Activated naive CD4-positive, alpha-beta T cell treated with anti-CD3 and anti-CD28 coated beads, Interleukin-2, amount 50 U/mL, for 72 hours (primary cell): Measurements from ENCODE around the gene HSPA12A. TPM values are rescaled to one million over a fixed set of nuclear protein-coding genes. Genes with fewer than 3 reads are reported as not detected.

ENCODE experiments used
- ATAC-seq, 2 donors: fragments of 150-1000 bp; cut with Tn5 transposase; 2 replicates each; pipeline ENCODE4 v1.10.0; 2021; ENCODE audit warnings: mild to moderate bottlenecking in 2 of 2, moderate library complexity in 2 of 2
- DNase-seq, 2 donors: peaks; one replicate each; pipeline ENCODE4 v3.0.0; 2021 to 2022; ENCODE audit warnings: low spot score in 2 of 2
- H3K27ac Mint-ChIP-seq, 2 donors: one replicate each; pipeline ENCODE4 v1.8.0; 2022; ENCODE audit warnings: mild to moderate bottlenecking in 2 of 2, mixed read lengths in 2 of 2
- H3K36me3 Mint-ChIP-seq, 2 donors: one replicate each; pipeline ENCODE4 v1.8.0; 2022; ENCODE audit warnings: mixed read lengths in 2 of 2
- H3K9me3 Mint-ChIP-seq, 2 donors: one replicate each; pipeline ENCODE4 v1.8.0; 2022; ENCODE audit warnings: mixed read lengths in 2 of 2
- total RNA-seq, 2 donors: library from RNA; stranded (reverse); gene quantifications; one replicate each; pipeline ENCODE4 v1.2.3, GENCODE V29; 2022

HSPA12A gene
- total RNA-seq, 2 donors from 2014 or later: 0.39 TPM; not detected in 1

DNA sequence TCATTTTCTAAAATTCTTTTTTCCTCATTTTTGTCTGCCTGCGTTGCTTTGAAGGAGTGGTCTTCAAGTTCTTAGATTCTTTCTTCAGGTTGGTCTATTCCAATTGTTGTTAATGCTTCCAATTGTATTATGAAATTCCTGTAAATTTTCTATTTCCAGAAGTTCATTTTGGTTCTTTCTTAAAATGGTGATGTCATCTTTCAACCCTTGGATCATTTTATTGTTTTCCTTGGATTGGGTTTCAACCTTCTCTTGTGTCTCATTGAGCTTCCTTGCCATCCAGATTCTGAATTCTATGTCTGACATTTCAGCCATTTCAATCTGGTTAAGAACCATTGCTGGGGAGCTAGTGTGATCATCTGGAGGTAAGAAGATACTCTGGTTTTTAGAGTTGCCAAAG lies 88.5 kb downstream of the HSPA12A start:
- ATAC-seq (no peak), DNase-seq (no peak)
- Mint-ChIP-seq H3K9me3 (peaks cover 0 to 12% of the 10 kb centered on the region in 2 donors), H3K27ac (no peak overlapping the region), H3K36me3 (peaks cover 0 to 4% of the 10 kb centered on the region in 2 donors)

DNA sequence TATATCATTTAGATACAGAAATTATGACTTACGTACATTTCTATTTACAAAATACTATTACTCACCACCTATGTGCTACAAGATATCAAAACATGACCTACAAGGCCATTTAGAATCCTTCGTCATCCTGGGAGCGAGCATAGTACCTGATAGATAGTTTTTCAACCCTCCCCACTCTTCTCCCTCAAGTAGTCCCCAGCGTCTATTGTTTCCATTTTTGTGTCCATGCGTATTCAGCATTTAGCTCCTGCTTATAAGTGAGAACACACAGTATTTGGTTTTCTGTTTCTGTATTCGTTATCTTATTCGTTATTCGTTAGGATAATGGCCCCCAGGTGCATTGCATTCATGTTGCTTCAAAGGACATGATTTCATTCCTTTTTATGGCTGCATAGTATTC lies 93.5 kb downstream of the HSPA12A start:
- Mint-ChIP-seq H3K36me3 (peaks cover 0 to 2% of the 10 kb centered on the region in 2 donors), H3K27ac (no peak overlapping the region), H3K9me3 (peaks cover 0 to 12% of the 10 kb centered on the region in 2 donors)
- DNase-seq: no peak
- ATAC-seq: no peak

DNA sequence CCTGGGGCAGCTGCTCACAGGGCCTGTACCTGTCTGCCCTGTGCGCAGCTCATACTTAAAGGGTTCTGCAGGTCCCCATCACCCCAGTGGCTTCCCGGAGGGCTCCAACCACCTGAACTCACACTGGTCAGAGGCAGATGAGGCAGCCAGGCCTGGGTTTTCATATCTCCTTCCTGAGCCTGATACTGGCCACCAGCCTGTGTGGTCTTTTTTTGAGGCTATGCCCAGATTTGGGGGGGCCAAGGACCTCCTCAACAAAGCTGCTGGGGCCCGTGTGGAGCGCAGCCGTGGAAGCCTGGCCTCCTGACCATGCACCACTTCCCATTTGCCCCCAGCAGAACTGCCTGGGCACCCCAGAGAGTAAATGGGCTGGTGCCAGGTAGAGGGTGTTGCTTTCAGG lies 95.9 kb downstream of the HSPA12A start:
- Mint-ChIP-seq H3K9me3 (peaks cover 0 to 15% of the 10 kb centered on the region in 2 donors), H3K27ac (no peak overlapping the region), H3K36me3 (no peaks in the 10 kb centered on the region)
- DNase-seq: no peak
- ATAC-seq: no peak

DNA sequence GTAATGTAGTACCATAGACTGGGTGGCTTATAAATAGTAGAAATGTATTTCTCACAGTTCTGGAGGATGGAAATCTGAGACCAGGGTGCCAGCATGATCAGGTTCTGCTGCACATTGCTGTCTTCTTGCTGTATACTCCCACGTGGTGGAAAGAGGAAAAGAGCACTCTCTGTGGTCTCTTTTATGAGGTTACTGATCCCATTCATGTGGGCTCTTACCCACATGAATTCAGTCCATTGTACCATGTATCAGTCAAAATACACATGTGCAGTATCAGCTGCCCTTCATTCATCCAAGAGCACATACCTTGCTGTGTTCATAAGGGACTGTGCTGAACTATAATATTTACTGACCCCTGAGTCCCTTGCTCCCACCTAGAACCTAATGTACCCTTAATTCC lies 104.5 kb downstream of the HSPA12A start:
- Mint-ChIP-seq H3K9me3 (peaks cover 10 to 12% of the 10 kb centered on the region in 2 donors), H3K36me3 (peaks cover 0 to 5% of the 10 kb centered on the region in 2 donors), H3K27ac (no peak overlapping the region)
- DNase-seq: no peak
- peak in 1 of 2 donors; percentile 91 for ATAC-seq

DNA sequence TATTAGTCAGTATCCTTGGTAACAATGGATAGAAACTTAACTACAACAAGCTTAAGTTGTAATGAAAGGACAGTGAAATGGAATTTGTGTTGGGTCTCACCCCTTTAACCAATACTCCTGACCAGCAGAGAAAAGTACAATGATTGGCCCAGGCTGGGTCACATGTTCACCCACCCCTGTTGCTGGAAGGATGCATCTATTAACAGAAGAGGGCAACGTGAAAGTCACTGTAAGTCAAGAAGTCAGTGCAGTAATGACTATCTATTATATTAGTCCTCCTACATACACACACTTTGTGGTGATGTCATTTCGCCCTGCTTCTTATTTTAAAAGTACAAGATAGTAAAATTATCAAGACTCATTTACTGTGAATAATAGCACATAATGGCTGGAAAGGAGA lies 105.4 kb downstream of the HSPA12A start:
- ATAC-seq: no peak
- H3K9me3 Mint-ChIP-seq: peaks cover 9 to 10% of the 10 kb centered on the region in 2 donors

DNA sequence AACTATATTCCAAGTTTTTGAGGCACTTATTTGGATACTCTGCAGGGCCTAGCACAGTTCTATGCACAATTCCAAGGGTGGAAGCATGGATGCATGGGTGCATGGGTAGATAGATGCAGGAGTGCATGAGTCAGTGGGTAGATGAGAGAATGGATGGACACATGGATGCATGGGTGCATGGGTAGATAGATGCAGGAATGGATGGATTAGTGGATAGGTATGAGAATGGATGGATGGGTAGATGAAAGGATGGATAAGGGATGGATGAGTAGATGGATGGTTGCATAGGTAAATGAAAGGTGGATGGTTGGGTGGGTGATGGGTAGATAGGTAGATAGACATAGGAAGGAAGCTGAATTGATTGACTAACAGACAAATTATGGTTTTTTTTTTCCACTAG lies 106.0 kb downstream of the HSPA12A start:
- Mint-ChIP-seq H3K36me3 (peaks cover 0 to 5% of the 10 kb centered on the region in 2 donors), H3K9me3 (peaks cover 9 to 10% of the 10 kb centered on the region in 2 donors), H3K27ac (no peak overlapping the region)
- DNase-seq (no peak), ATAC-seq (no peak)

More for the DNA sequence above, 105.4 kb downstream of the HSPA12A start:
- DNase-seq: no peak
- no peak overlapping the region for H3K27ac Mint-ChIP-seq
- H3K36me3 Mint-ChIP-seq: peaks cover 0 to 5% of the 10 kb centered on the region in 2 donors

DNA sequence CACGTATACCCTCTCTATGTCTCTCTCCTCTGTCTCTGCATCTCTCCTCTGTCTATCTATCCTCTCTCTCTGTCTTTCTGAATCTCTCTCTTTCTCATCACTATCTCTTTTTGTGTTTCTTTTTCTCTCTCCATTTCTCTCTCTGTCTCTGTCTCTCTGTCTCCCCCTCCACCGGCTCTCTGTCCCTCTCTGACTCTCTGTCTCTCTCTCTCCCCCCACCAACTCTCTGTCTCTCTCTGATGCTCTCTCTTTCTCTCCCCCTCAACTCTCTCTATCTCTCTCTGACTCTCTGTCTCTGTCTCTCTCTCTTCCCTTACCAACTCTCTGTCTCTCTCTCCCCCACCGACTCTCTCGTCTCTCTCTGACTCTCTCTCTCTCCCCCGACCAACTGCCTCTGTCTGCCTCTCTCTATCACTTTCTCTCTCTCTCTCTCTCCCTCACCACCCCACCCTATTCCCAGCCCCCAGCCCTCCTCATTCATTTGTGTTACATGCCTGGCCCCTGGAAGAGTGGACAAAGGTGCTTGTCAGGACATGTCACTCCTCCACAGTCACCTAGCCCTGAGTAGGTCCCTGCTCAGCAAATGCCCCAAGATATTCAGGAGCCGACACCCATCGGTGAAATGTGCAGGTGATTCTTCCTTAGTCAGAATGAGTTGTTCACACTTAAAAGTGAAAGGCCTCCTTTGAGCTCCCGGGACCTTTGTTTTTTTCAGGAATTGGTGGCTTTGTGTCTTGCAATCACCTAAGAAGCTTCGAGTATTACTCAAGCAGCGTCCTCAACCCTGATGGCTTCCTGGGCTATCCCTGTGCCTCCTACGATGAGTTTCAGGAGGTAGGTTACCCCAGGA lies 108.0 kb downstream of the HSPA12A start:
- Mint-ChIP-seq H3K36me3 (no peaks in the 10 kb centered on the region), H3K9me3 (peaks cover 4 to 5% of the 10 kb centered on the region in 2 donors), H3K27ac (no peak overlapping the region)
- DNase-seq: no peak
- no peak for ATAC-seq

DNA sequence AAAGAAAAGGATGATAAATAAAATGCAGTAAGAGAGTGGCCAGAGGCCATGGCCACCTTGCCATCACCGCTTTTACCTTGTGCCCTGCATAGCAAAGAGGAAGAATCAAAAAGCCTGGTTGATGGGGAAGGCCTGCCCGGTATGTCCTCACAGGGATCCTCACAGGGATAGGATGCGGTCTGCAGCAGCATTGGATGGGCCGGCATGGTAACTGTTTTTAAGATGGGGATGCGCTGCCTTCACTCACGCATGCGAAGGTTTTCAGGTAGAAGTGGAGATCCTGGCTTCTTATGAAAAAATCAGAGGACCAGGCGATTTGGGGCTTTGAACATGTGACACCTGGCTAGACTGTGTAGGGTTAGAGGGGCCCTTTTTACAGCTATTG lies 109.2 kb downstream of the HSPA12A start:
- H3K36me3 Mint-ChIP-seq: no peaks in the 10 kb centered on the region
- no peak for DNase-seq
- H3K27ac Mint-ChIP-seq: no peak overlapping the region
- peaks cover 4 to 5% of the 10 kb centered on the region in 2 donors for H3K9me3 Mint-ChIP-seq
- no peak for ATAC-seq

DNA sequence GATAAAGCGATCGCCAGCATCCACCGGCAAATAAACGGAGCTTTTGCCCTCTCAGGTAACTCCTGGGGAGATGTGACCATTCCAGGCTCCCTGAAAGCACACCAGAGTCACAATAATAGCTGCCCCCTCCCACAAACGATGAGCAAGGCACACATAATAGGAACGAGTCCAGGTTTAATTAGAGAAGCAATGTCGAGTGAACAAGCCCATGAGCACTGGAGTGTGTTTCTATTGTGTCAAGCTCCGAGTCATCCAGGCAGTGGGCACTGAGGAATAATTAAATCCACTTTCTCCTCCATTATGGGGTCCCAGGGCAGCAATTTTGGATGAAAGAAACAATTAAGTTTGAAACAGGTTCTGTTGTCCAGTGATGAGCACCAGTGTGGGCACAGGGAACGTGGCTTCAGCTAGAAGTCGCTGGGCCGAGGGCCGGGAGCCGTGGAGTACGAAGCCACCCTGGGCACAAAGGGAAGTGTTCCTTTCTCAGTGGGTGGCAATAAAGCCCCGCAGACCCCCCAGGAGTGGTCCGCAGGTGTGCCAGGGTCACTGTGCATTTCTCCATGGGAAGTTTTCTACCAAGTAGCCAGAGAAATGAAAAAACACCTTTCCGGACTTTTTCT lies 109.7 kb downstream of the HSPA12A start:
- Mint-ChIP-seq H3K9me3 (peaks cover 4 to 5% of the 10 kb centered on the region in 2 donors), H3K36me3 (no peaks in the 10 kb centered on the region), H3K27ac (no peak overlapping the region)
- DNase-seq (no peak), ATAC-seq (no peak)

DNA sequence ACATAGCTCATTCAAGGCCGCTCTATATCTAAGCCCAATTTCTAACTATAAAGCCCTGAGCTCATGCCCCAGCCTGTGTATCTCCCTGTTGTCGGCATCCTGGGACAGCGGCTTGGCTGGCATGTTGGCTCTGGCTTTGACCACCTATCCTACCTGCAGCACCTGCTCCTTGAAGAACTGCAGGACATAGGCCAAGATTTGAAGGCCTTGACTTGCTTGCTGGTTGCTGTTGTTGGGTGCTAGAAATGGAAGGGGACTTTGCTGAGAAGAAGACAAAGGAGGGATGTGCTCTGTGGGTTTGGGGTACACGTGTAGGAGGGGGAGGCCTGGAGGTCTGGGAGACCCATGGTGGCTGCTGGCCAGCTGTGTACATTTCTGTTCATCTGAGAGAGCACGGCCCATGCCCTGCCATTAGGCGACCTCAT lies 110.5 kb downstream of the HSPA12A start:
- no peak for ATAC-seq
- no peaks in the 10 kb centered on the region for H3K36me3 Mint-ChIP-seq

DNA sequence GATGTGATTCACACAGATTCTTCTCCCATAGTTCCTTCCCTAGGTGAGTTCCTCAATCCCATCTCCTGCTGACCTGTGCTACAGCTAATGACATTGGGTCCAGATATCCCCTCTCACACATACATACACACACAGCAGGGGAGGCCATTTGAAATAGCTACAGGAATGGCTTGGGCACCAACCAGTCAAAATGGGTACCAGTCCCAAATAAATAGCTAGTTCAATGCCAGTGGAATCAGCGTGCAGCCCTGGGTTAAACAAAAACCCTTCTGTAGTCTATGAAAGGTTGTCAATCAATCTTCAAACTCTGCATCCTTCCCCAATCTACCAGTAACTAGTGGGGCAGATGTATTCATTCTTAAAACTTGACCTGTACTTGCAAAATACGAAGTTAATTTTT lies 112.3 kb downstream of the HSPA12A start:
- no peaks in the 10 kb centered on the region for H3K9me3 Mint-ChIP-seq
- H3K36me3 Mint-ChIP-seq: no peaks in the 10 kb centered on the region
- ATAC-seq (no peak), DNase-seq (no peak)
- no peak overlapping the region for H3K27ac Mint-ChIP-seq

More for the DNA sequence above, 110.5 kb downstream of the HSPA12A start:
- Mint-ChIP-seq H3K9me3 (peaks cover 4 to 5% of the 10 kb centered on the region in 2 donors), H3K27ac (no peak overlapping the region)
- no peak for DNase-seq

DNA sequence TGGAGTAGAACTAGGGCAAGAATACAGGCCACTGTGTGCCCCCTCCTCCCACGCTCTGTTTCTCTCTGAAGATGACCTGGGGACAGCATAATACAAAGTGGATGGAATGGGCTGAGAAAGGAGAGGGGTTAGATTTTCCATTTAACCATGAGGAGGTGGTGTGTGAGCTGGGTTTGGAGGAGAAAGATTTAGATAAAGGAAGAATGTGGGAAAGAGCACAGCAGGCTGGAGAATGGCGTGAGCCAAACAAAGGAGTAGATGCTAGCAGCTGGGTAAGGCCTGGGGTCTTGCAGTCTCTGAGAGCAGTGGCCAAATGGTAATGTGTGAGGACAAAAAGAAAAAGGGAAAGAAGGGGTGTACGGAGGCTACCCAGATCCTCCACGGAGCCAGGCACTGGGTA lies 113.0 kb downstream of the HSPA12A start:
- ATAC-seq (no peak), DNase-seq (no peak)
- Mint-ChIP-seq H3K9me3 (no peaks in the 10 kb centered on the region), H3K27ac (no peak overlapping the region), H3K36me3 (no peaks in the 10 kb centered on the region)

DNA sequence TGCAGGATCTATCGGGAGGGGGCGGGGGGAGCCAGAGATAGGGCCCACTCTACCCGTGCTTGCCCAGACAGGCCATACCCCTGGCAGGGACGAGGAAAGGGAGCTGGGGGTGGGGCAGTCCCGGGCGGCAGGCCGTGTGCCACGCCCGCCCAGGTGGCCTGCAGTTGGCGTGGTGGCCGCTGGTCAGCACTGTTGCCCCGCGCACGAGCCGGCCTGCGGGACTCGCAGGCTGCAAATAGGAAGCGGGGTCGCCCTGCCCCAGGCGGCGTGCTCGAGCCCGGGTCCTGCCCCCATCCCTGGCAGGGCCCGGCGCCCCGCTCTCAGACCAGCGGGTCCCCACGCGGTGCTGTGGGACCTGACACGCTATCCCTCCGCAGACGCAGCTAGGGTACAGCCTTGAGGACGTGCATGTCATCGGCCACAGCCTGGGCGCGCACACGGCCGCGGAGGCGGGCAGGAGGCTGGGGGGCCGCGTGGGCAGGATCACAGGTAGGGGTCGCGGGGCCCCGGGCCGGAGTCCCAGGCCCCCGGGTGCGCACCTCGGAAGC lies 114.9 kb downstream of the HSPA12A start:
- ATAC-seq: no peak
- Mint-ChIP-seq H3K36me3 (no peaks in the 10 kb centered on the region), H3K27ac (no peak overlapping the region), H3K9me3 (no peaks in the 10 kb centered on the region)
- no peak for DNase-seq

DNA sequence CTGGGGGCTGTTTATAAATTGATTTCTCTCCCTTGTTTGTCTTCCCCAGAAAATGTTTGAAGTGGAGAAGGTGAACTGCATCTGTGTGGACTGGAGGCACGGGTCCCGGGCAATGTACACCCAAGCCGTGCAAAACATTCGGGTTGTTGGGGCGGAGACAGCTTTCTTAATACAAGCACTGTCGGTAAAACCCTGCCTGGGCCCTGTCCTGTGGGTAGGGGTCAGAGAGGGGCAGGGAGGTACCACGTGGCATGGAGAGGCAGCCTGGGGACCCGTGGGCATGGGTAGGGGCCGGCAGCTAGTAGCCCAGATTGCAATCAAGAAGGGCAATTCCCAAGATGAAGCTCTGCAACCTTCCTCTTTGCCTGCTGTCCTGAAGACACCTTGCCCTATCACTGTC lies 115.6 kb downstream of the HSPA12A start:
- DNase-seq: no peak
- H3K36me3 Mint-ChIP-seq: no peaks in the 10 kb centered on the region
- ATAC-seq: no peak
- no peak overlapping the region for H3K27ac Mint-ChIP-seq
- H3K9me3 Mint-ChIP-seq: no peaks in the 10 kb centered on the region

DNA sequence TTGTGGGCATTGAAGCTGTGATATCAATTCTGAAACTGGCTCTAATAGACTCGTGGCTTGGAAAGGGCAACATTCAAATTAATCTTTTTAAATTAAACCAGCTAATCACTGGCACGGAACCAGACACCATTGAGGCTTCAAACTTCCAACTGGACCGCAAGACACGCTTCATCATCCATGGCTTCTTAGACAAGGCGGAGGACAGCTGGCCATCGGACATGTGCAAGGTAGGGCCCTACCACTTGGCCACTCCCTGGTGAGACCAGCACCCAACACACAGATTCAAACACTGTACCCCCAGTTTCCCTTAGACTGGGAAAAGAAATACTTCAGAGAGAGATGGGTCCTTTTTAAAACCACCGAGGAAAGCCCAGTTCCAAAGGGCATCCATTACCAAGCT lies 116.5 kb downstream of the HSPA12A start:
- DNase-seq (no peak), ATAC-seq (no peak)
- Mint-ChIP-seq H3K36me3 (no peaks in the 10 kb centered on the region), H3K9me3 (no peaks in the 10 kb centered on the region), H3K27ac (no peak overlapping the region)

DNA sequence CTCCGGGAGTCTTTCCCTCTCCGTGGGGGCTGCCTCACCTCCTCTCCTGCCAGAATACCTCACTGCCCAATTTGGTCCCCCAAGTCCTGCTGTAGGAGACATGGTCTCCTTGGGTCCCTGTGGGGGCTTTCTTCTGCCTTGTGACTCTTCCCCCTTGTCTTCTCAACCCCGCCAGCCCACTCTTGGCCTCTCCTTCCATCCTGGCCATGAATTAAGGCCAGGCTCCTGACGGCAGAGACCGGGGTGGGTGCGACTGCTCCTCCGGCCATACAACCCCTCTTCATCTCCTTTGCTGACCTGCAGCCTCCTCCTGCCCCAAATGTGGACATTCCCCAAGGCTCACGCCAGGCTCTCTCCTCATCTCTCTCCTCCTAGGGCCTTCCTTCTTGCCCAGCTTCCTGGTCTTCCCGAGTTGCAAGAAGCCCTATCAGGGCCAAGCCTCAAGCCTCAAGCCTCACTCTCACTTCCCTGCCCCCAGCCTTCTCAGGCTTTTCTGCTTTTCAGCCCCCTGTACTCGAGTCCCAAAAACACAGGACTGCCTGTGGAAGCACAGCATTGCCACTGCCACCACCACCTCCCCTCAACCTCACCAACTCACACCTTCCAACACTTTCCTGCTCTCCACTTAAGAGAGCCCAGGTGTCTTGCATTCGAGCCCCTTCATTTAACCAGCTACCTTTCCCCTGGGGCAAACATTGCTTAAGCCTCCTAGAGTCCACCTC lies 120.3 kb downstream of the HSPA12A start:
- DNase-seq: no peak
- H3K9me3 Mint-ChIP-seq: peaks cover 0 to 3% of the 10 kb centered on the region in 2 donors
- H3K27ac Mint-ChIP-seq: peak overlapping the region in 1 of 2 donors; percentile 79
- no peaks in the 10 kb centered on the region for H3K36me3 Mint-ChIP-seq
- ATAC-seq: no peak

DNA sequence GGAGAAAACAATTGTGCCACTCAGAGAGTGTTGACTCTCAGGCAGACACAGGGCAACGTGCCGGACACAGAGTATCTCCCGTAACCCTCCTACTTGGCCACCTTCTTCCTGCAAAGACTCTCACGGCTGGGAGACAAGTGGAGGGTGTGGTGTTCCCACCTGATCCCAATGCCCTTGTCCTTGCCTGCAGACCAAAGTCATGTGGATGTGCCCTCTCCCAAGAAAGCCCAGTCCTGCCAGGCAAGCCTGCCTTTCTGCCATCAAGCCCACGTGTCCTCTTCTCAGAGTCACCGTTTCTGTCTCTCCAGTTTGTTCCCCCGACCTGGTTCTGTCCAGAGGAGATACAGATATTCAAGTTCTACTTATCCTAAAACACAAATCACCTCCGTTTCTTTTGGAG lies 120.9 kb downstream of the HSPA12A start:
- no peak for ATAC-seq

More for the DNA sequence above, 120.9 kb downstream of the HSPA12A start:
- no peak for DNase-seq
- H3K27ac Mint-ChIP-seq: no peak overlapping the region
- H3K9me3 Mint-ChIP-seq: peaks cover 0 to 3% of the 10 kb centered on the region in 2 donors
- H3K36me3 Mint-ChIP-seq: no peaks in the 10 kb centered on the region
